Measurements from ENCODE around the gene GBF1. TPM values are rescaled to one million over a fixed set of nuclear protein-coding genes. Genes with fewer than 3 reads are reported as not detected.

GBF1 gene
- total and polyA plus RNA-seq, 10 of the 15 experiments (the other 5 are each of a cell fraction or from before 2014, with no cell fraction given): 0.82 to 42.0 (median 21.8) TPM

DNA sequence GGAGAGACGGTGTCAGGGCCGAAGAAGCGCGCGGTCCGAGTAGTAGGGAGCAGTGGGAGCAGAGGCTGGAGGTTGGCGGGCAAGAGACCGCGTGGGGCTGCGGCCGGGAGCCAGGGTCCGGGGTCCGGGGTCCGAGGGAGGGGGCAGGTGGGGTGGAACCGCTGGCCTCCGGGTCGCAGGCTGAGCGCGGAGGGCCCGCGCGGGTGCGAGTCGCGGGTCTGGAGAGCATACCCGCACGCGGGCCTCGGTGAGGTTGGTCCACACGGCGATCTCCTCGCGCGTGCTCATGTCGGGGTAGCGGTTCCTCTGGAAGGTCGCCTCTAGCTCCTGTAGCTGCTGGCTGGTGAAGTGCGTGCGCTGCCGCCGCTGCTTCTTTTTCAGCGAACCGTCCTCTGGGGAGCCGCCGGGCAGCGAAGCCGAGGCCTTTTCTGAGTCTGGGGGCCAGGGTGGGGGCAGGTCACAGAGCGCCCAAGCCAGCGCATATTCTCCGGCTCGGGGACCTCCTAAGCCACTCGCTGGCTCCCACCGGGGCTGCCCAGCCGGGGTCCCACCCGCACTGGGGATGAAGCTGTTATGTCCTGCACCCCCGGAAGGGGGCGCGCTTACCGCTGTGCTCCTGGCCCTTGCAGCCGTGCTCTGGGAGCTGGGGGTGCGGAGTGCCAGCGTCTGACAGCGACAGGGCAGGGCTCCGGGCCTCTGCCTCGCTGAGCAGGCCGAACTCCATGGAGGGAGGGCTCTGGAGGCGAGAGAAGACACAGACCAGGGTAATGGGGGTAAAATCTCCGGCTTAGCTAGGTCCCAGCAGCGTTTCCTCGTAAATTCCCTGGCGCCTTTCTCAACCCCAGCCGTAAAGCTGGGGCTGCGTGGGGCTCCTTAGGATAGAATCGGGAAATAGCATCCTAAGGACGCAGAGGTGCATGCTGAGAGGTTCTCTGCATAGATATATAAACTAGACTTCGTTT is 13.7 kb upstream of the GBF1 start (continued):
- TF ChIP-seq, protein P1, sequence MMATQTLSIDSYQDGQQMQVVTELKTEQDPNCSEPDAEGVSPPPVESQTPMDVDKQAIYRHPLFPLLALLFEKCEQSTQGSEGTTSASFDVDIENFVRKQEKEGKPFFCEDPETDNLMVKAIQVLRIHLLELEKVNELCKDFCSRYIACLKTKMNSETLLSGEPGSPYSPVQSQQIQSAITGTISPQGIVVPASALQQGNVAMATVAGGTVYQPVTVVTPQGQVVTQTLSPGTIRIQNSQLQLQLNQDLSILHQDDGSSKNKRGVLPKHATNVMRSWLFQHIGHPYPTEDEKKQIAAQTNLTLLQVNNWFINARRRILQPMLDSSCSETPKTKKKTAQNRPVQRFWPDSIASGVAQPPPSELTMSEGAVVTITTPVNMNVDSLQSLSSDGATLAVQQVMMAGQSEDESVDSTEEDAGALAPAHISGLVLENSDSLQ (IDR thresholded peaks at IDR 0.05): no peak
- no peak for TF ChIP-seq PBX3 (IDR thresholded peaks at IDR 0.05; ENCODE audit: insufficient replicate concordance, low read depth, low read length)
- no peak for TF ChIP-seq RFX5 (IDR thresholded peaks at IDR 0.05; ENCODE audit: low read depth, low read length)
- TF ChIP-seq, protein P2, sequence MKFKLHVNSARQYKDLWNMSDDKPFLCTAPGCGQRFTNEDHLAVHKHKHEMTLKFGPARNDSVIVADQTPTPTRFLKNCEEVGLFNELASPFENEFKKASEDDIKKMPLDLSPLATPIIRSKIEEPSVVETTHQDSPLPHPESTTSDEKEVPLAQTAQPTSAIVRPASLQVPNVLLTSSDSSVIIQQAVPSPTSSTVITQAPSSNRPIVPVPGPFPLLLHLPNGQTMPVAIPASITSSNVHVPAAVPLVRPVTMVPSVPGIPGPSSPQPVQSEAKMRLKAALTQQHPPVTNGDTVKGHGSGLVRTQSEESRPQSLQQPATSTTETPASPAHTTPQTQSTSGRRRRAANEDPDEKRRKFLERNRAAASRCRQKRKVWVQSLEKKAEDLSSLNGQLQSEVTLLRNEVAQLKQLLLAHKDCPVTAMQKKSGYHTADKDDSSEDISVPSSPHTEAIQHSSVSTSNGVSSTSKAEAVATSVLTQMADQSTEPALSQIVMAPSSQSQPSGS (IDR thresholded peaks at IDR 0.05; ENCODE audit: low read length): no peak
- TF ChIP-seq, protein P3, sequence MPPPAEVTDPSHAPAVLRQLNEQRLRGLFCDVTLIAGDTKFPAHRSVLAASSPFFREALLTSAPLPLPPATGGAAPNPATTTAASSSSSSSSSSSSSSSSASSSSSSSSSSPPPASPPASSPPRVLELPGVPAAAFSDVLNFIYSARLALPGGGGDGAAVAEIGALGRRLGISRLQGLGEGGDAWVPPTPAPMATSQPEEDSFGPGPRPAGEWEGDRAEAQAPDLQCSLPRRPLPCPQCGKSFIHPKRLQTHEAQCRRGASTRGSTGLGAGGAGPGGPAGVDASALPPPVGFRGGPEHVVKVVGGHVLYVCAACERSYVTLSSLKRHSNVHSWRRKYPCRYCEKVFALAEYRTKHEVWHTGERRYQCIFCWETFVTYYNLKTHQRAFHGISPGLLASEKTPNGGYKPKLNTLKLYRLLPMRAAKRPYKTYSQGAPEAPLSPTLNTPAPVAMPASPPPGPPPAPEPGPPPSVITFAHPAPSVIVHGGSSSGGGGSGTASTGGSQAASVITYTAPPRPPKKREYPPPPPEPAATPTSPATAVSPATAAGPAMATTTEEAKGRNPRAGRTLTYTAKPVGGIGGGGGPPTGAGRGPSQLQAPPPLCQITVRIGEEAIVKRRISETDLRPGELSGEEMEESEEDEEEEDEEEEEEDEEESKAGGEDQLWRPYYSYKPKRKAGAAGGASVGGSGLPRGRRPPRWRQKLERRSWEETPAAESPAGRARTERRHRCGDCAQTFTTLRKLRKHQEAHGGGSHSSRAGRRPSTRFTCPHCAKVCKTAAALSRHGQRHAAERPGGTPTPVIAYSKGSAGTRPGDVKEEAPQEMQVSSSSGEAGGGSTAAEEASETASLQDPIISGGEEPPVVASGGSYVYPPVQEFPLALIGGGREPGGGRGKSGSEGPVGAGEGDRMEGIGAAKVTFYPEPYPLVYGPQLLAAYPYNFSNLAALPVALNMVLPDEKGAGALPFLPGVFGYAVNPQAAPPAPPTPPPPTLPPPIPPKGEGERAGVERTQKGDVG (CRISPR knock-in tag; IDR thresholded peaks at IDR 0.05): no peak
- TF ChIP-seq PML (IDR thresholded peaks at IDR 0.05; ENCODE audit: low read length): no peak
- TF ChIP-seq NBN (IDR thresholded peaks at IDR 0.05): no peak
- no peak for TF ChIP-seq CREM (IDR thresholded peaks at IDR 0.05; ENCODE audit: low read depth)
- TF ChIP-seq, protein P4, sequence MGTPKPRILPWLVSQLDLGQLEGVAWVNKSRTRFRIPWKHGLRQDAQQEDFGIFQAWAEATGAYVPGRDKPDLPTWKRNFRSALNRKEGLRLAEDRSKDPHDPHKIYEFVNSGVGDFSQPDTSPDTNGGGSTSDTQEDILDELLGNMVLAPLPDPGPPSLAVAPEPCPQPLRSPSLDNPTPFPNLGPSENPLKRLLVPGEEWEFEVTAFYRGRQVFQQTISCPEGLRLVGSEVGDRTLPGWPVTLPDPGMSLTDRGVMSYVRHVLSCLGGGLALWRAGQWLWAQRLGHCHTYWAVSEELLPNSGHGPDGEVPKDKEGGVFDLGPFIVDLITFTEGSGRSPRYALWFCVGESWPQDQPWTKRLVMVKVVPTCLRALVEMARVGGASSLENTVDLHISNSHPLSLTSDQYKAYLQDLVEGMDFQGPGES (IDR thresholded peaks at IDR 0.05): no peak
- TF ChIP-seq CBFB (IDR thresholded peaks at IDR 0.05; ENCODE audit: low read depth): no peak
- no peak for TF ChIP-seq STAT3 (IDR thresholded peaks at IDR 0.05; ENCODE audit: low read depth, low read length)
- TF ChIP-seq NFXL1 (IDR thresholded peaks at IDR 0.05; ENCODE audit: borderline replicate concordance): no peak
- TF ChIP-seq ETV6 (conservative IDR thresholded peaks at IDR 0.05 in 1 of 2, IDR thresholded peaks at IDR 0.05 in 1 of 2; ENCODE audit: borderline replicate concordance in 1 of 2, low read depth in 1 of 2): no peak
- TF ChIP-seq POLR2A (IDR thresholded peaks at IDR 0.05; ENCODE audit: low read depth, low read length): no peak
- no peak for TF ChIP-seq SUZ12 (IDR thresholded peaks at IDR 0.05; ENCODE audit: unreplicated experiment)
- 0 out of 2 replicates have a peak, but pooled peaks have one; percentile 18 for TF ChIP-seq DPF2 (IDR thresholded peaks at IDR 0.05)
- no peak for TF ChIP-seq NR2C1 (IDR thresholded peaks at IDR 0.05)

Data from GM12878 (cell line).